Stimulated activated CD8-positive, alpha-beta memory T cell treated with anti-CD3 and anti-CD28 coated beads, Interleukin-12 subunit alpha, Interleukin-12 subunit beta, amount 100 ng/mL, for 4 hours (primary cell): ENCODE results near the gene ZNF415.
"Not testable (repeated sequence)": the region's sequence is repeated elsewhere in the genome, so short reads cannot be mapped to it uniquely, and the experiment has no call there.

Experiments
- DNase-seq: peaks from one replicate; pipeline ENCODE4 v3.0.0-alpha.2; 2020; ENCODE audit warnings: low read depth

ZNF415 gene

GRCh38 chr19:53102756-53103233 lies 29.9 kb downstream of the ZNF415 start:
- DNase-seq = no peak

GRCh38 chr19:53102206-53102755 lies 30.4 kb downstream of the ZNF415 start:
- DNase-seq = no peak

- no peak for DNase-seq
Measured at GRCh38 chr19:53101518-53101917, 31.2 kb downstream of the ZNF415 start.

- DNase-seq = not testable (repeated sequence)
Measured at GRCh38 chr19:53098570-53098969, 34.1 kb downstream of the ZNF415 start.

- DNase-seq = not testable (repeated sequence)
Measured at GRCh38 chr19:53096982-53097690, 35.6 kb downstream of the ZNF415 start.

- DNase-seq = not testable (repeated sequence)
Measured at GRCh38 chr19:53096579-53096978, 36.1 kb downstream of the ZNF415 start.

GRCh38 chr19:53094754-53095575 lies 37.7 kb downstream of the ZNF415 start:
- DNase-seq = no peak

GRCh38 chr19:53092723-53093122 lies 40.0 kb downstream of the ZNF415 start:
- no peak for DNase-seq

- DNase-seq = no peak
Measured at GRCh38 chr19:53091413-53092254, 41.1 kb downstream of the ZNF415 start.

- DNase-seq = no peak
Measured at GRCh38 chr19:53088091-53088490, 44.6 kb downstream of the ZNF415 start.

- no peak for DNase-seq
Measured at GRCh38 chr19:53086949-53087348, 45.8 kb downstream of the ZNF415 start.

- no peak for DNase-seq
Measured at GRCh38 chr19:53085496-53085895, 47.2 kb downstream of the ZNF415 start.

- DNase-seq = no peak
Measured at GRCh38 chr19:53082929-53083328, 49.8 kb downstream of the ZNF415 start.

GRCh38 chr19:53079313-53079924 lies 53.3 kb downstream of the ZNF415 start:
- no peak for DNase-seq

GRCh38 chr19:53078668-53079067 lies 54.0 kb downstream of the ZNF415 start:
- no peak for DNase-seq

- DNase-seq = no peak
Measured at GRCh38 chr19:53076984-53077383, 55.7 kb downstream of the ZNF415 start.

GRCh38 chr19:53068834-53069233 lies 63.9 kb downstream of the ZNF415 start:
- DNase-seq = no peak

- DNase-seq = no peak
Measured at GRCh38 chr19:53068199-53068598, 64.5 kb downstream of the ZNF415 start.

GRCh38 chr19:53057904-53058580 lies 74.7 kb downstream of the ZNF415 start:
- no peak for DNase-seq
